Mucosa of stomach (tissue), 1 donor: ENCODE data around the gene PNLDC1.
"Not testable (repeated sequence)": the region's sequence is repeated elsewhere in the genome, so short reads cannot be mapped to it uniquely, and the experiment has no call there.

ENCODE experiments used
- H3K27me3 ChIP-seq: one replicate; pipeline ENCODE4 v1.7.0; 2013; ENCODE audit warnings: mild to moderate bottlenecking, low read length; ENCODE audit not compliant: control insufficient read depth, insufficient read depth
- H3K36me3 ChIP-seq: one replicate; pipeline ENCODE4 v1.7.0; 2013; ENCODE audit warnings: low read length; ENCODE audit not compliant: control insufficient read depth, insufficient read depth
- H3K4me1 ChIP-seq: one replicate; pipeline ENCODE4 v1.7.0; 2013; ENCODE audit warnings: mild to moderate bottlenecking, low read length; ENCODE audit not compliant: control insufficient read depth, insufficient read depth
- H3K4me3 ChIP-seq: one replicate; pipeline ENCODE4 v1.7.0; 2013; ENCODE audit warnings: low read length
- H3K9ac ChIP-seq: one replicate; pipeline ENCODE4 v1.7.0; 2013; ENCODE audit warnings: mild to moderate bottlenecking, low read length, moderate library complexity
- H3K9me3 ChIP-seq: one replicate; pipeline ENCODE4 v1.7.0; 2013; ENCODE audit warnings: mild to moderate bottlenecking, low read length, moderate library complexity; ENCODE audit not compliant: control insufficient read depth
- donor health status: Pancreatic carcinoma.

The PNLDC1 gene

DNA sequence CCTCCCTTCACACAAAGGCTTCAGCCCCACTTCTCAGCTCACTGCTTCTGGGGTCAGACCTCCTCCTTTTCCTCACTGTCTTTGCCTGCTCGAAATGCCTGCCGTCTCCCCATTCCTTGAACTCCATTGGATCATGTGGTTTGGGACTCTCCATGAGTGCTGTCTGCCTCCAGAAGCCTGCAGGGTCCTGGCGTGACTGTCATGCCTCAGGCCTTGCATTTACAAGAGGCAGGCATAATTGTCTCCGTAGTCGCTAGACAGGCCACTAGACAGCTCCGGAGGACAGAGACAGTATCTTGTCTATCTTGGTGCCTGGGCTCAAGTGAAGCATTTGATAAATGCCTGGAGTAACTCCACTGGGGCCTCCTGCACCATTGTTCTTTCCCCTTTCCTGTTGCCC is 15.3 kb downstream of the PNLDC1 start:
- no peaks in the 10 kb centered on the region for H3K9me3 ChIP-seq
- no peaks in the 10 kb centered on the region for H3K36me3 ChIP-seq
- no peak overlapping the region for H3K4me3 ChIP-seq
- H3K4me1 ChIP-seq = no peaks in the 10 kb centered on the region
- no peaks in the 10 kb centered on the region for H3K27me3 ChIP-seq
- no peak overlapping the region for H3K9ac ChIP-seq

DNA sequence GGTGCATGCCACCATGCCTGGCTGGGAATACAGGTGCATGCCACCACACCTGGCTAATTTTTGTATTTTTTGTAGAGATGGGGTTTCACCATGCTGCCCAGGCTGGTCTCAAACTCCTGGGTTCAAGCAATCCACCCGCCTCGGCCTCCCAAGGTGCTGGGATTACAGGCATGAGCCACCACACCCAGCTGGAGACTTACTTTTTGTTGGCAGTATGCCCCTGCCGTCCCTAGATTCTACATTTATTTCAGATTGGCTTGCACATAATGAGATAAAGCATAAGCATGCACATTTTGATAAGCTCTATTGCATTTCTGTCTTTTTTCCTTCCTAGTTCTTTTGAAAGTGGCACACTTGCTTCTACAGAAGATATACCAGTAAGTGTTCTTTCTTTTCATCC is 16.7 kb downstream of the PNLDC1 start:
- H3K4me3 ChIP-seq, H3K27me3 ChIP-seq, H3K36me3 ChIP-seq: not testable (repeated sequence)

DNA sequence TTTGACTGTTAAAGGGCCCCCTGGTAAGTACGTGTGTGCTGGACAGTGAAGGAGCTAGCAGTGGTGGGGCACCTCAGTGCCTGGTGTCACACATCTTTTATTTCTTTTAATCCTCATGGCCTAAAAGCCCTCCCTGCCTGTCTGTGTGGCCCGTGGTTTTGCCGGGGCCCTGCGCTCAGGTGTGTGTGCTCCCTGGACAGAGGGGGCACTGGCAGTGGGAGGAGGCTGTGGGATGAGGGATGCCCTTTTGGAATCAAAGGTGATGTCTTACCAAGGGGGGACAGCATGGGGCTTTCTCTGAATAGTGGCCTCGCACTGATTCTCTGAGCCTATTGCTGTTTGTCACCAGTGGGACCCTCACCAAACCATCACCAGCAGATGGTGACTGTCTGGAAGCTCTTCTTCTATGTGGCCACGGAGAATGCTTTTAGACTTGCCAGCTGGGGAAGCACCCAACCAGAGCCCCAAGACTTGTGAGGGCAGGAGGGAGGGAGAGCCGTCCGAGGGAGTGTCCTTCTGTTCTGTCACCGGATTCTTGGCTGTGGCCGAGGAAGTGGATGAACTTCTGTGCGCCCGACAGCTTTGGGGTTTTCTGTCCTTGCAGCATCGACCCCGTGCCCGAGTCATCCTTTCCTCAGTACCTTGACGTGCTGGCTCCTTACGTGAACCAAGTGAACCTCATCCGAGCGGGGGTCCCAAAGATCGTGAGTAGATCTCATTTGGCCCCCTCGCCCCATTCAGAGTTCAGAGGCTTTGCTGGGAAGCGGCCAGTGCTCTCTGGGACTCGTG is 18.1 kb downstream of the PNLDC1 start:
- Histone ChIP-seq H3K27me3 (no peaks in the 10 kb centered on the region), H3K4me1 (no peaks in the 10 kb centered on the region), H3K36me3 (no peaks in the 10 kb centered on the region), H3K9ac (no peak overlapping the region), H3K4me3 (no peak overlapping the region), H3K9me3 (no peaks in the 10 kb centered on the region)

More for the DNA sequence above, 16.7 kb downstream of the PNLDC1 start:
- not testable (repeated sequence) for H3K9ac ChIP-seq, H3K4me1 ChIP-seq, H3K9me3 ChIP-seq

DNA sequence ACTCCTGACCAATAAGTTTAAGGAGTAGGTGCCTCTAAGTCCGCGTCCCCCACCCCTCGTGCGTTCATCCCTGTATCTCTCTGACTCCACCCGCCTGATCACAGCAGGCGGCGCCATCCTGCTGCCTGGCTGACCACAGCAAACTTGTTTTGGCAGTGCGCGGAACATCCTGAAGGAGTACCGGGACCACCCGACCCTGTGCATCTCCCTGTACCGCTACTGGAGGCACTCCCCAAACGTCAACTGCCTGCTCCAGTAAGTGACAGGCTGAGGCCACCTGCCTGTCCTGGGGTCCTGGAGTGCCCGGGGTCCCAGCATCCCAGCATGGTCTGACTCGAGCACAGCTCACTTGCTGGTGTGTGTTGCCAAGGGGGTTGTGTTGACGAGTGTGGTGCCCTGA is 19.0 kb downstream of the PNLDC1 start:
- Histone ChIP-seq H3K4me3 (no peak overlapping the region), H3K27me3 (no peaks in the 10 kb centered on the region), H3K9me3 (no peaks in the 10 kb centered on the region), H3K4me1 (no peaks in the 10 kb centered on the region), H3K36me3 (no peaks in the 10 kb centered on the region), H3K9ac (no peak overlapping the region)

DNA sequence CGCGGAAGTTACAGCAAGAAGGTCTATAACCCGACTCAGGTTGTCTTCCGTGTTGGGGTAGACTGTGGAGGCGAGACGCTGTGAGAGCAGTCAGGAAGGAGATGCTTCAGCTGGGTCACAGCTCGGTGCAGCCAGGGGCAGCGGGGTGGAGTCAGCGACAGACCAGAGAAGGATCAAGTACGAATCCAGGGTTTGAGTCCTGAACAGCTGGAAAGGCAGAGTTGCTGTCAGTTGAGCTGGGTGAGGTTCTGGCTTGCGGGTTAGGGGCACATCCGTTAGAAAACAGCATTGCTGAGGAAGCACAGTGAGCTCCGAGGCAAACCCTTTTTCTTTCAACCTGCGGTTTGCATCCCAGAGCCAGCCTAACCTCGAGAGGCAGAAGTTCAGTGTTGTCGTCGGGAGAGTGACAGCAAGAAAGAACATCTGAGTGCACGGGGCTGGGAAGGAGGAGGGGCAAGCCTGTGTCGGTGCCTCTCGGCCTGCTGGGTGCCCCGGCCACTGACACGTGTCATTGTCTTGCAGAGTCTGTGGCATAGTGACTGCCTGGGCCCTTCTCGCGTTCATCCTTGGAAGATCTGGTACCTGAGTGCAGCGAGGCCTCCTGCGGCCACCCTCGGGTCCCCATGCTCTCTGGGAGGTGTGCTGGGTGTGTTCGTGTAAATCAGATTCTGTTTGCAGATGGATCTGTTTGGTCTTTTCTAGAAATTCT is 20.0 kb downstream of the PNLDC1 start:
- H3K36me3 ChIP-seq = no peaks in the 10 kb centered on the region
- H3K4me3 ChIP-seq = no peak overlapping the region
- no peaks in the 10 kb centered on the region for H3K4me1 ChIP-seq
- H3K9ac ChIP-seq = no peak overlapping the region
- H3K27me3 ChIP-seq = no peaks in the 10 kb centered on the region
- H3K9me3 ChIP-seq = no peaks in the 10 kb centered on the region

DNA sequence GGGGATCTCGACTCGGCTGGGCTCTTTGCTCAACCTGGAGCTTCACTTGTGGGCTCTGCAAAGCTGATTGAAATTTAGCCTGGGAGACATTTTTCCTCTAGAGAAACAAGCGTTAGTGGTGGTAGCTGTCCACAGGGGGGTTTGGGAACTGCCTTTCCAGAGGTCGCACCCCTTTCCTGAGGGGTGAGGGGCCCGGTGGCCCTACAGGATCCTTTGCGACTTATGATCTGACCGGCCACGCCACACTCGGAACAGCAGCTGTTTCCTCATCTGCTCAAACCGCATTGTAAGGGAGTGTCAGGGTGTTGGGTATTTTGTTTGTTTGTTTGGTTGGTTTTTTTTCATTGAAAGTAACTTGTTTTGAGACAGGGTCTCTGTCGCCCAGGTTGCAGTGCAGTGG is 21.0 kb downstream of the PNLDC1 start:
- H3K9me3 ChIP-seq = no peaks in the 10 kb centered on the region
- H3K4me1 ChIP-seq = no peaks in the 10 kb centered on the region
- H3K27me3 ChIP-seq = no peaks in the 10 kb centered on the region
- no peak overlapping the region for H3K9ac ChIP-seq
- H3K36me3 ChIP-seq = no peaks in the 10 kb centered on the region
- H3K4me3 ChIP-seq = no peak overlapping the region

DNA sequence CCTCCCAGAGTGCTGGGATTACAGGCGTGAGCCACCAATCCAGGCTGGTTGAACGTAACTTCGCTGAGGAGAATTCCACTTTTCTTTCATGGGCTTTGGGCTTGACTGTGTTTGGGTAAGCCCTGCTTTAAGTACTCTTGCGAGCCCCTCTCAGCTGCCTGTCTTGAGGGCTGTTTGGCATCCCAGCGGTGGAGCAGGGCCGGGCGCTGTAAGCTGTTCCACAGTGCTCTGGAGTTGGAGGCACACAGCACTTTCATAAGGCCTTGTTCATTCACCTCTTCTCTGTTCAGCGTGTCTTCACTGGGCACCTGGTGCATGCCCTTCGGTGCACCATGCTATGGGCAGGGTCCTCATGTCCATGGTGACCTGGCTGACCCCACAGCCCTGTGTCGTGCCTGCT is 21.6 kb downstream of the PNLDC1 start:
- Histone ChIP-seq H3K36me3 (no peaks in the 10 kb centered on the region), H3K4me1 (no peaks in the 10 kb centered on the region), H3K9me3 (no peaks in the 10 kb centered on the region), H3K27me3 (no peaks in the 10 kb centered on the region), H3K9ac (no peak overlapping the region), H3K4me3 (no peak overlapping the region)

DNA sequence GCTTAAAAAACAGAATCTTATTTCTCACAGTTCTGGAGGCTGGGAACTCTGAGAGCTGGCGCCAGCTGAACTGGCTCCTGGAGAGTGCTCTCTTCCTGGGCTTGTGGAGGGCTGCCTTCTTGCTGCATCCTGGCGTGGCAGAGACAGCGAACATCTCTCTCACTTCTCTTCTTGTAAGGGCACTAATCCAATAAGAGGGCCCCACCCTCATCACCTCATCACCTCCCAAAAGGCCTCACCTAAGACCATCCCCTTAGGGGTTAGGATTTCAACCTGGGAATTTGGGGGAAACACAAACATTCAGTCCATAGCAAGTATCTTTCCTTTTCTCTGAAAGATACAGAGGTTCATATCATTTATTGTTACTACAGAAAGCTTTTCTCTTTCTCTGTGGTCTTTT is 23.9 kb downstream of the PNLDC1 start:
- no peak overlapping the region for H3K9ac ChIP-seq
- no peak overlapping the region for H3K4me3 ChIP-seq
- H3K36me3 ChIP-seq = no peaks in the 10 kb centered on the region
- H3K27me3 ChIP-seq = no peaks in the 10 kb centered on the region
- no peaks in the 10 kb centered on the region for H3K4me1 ChIP-seq
- no peaks in the 10 kb centered on the region for H3K9me3 ChIP-seq

DNA sequence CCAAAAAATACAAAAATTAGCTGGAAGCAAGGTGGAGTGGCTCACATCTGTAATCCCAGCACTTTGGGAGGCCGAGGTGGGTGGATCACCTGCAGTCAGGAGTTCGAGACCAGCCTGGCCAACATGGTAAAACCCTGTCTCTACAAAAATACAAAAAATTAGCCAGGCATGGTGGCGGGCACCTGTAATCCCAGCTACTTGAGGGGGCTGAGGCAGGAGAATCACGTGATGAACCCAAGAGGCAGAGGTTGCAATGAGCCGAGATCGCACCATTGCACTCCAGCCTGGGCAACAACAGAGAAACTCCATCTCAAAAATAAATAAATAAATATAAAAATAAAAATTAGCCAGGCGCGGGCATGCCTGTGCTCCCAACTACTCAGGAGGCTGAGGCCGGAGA is 24.6 kb downstream of the PNLDC1 start:
- H3K9me3 ChIP-seq, H3K27me3 ChIP-seq: not testable (repeated sequence)

DNA sequence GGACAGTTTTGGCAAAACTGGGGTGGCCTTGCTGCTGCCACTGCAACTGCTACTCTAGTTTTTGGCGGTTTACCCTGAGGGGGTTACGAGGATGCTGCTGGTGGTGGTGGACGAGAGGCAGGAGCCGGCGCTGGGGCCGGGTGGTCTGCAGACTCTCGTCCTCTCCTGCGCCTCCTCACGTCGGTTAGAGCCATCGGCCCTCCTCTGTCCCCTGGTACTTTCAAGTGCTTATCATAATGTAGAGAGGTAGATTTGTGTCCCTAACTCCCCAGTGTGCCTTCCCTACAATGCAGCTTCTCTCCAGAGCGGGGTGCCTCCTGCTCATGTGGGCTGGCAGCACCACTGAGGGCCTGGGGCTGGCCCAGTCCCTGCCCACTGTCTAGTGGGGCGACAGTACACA is 25.9 kb downstream of the PNLDC1 start:
- Histone ChIP-seq H3K9ac (no peak overlapping the region), H3K36me3 (no peaks in the 10 kb centered on the region), H3K27me3 (peaks cover 3% of the 10 kb centered on the region)

More for the DNA sequence above, 24.6 kb downstream of the PNLDC1 start:
- not testable (repeated sequence) for H3K36me3 ChIP-seq, H3K4me1 ChIP-seq, H3K9ac ChIP-seq, H3K4me3 ChIP-seq

DNA sequence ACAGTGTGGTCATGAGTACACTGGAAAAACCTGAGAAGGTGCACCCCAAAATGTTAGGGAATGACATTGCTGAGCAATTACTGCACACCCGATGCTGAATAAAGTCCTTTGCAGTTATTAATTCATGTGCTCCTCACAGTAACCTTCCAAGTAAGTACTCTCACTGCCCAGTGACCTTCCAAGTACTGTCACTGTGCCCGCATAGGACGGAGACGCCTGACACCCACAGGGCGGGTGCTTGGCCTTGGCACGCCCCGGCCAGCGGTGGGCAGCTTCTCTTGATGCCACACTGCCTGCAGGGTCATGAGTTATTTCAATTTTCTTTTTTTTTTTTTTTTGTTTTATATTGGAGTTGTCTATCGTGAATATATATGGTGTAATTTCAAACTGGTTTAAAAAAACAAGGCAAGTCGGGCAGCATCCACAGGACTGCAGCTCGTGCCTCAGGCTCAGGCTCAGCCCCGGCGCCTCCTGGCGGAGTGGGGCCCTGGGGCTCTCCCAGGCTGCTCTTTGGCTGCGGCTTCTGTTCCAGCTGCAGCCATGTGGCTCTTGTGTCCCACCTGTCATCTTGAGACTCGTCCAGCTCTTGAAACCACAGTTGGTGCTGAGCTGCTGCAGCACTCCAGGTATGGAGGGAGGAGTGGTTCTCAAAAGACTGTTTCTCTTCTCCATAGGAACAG is 27.0 kb downstream of the PNLDC1 start:
- Histone ChIP-seq H3K36me3 (no peaks in the 10 kb centered on the region), H3K27me3 (peaks cover 3% of the 10 kb centered on the region), H3K9me3 (no peaks in the 10 kb centered on the region), H3K9ac (no peak overlapping the region), H3K4me3 (no peak overlapping the region), H3K4me1 (no peaks in the 10 kb centered on the region)

More for the DNA sequence above, 25.9 kb downstream of the PNLDC1 start:
- Histone ChIP-seq H3K9me3 (no peaks in the 10 kb centered on the region), H3K4me3 (no peak overlapping the region), H3K4me1 (no peaks in the 10 kb centered on the region)

DNA sequence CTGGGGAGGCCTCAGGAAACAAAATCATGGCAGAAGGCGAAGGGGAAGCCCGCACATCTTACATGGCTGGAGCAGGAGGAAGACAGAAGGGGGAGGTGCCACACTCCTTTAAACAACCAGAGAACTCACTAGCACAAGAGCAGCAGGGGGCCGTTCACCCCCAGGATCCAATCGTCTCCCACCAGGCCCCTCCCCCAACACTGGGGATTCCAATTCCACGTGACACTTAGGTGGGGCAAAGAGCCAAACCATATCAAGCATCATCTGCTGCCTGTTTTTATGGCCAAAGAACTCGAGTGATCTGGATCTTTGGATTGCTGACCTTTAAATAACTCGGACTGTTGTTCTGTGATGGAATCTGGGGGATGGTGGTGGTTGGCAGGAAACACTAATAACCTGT is 28.0 kb downstream of the PNLDC1 start:
- Histone ChIP-seq H3K36me3 (no peaks in the 10 kb centered on the region), H3K9ac (no peak overlapping the region), H3K4me3 (no peak overlapping the region), H3K27me3 (peaks cover 3% of the 10 kb centered on the region), H3K4me1 (no peaks in the 10 kb centered on the region), H3K9me3 (no peaks in the 10 kb centered on the region)
